ENCODE data around the gene DDC.
"Not testable (repeated sequence)": the region's sequence is repeated elsewhere in the genome, so short reads cannot be mapped to it uniquely, and the experiment has no call there.

Gene DDC

GRCh38 chr7:50486512-50486911 lies 78.7 kb downstream of the DDC start:
- no peak for DNase-seq (ENCODE audit: low read depth in 2 of 2)

- DNase-seq (ENCODE audit: low read depth in 2 of 2), result no peak
Observed at GRCh38 chr7:50481867-50482266, 83.3 kb downstream of the DDC start.

DNA sequence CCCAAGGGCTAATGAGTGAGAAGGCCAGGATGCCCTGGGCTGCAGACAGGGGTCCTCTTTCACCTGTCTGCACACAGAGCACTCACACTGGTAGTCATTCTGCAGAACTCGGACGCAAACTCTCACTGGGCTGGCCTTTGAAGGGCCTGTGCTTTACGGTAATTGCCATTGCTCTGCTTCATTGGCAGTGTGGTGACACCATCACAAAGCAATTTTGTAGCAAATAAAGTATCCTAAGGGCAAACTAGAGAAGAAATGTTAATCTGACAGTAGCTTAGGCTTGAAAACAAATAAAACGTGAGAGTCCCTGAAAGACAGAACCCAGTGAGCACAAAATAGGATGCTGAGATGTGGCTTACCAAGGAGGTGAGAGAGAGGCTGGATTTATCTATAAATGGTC lies 84.4 kb downstream of the DDC start:
- DNase-seq (ENCODE audit: low read depth in 2 of 2), result no peak

GRCh38 chr7:50479743-50480517 lies 85.3 kb downstream of the DDC start:
- DNase-seq (ENCODE audit: low read depth in 2 of 2), result no peak

- DNase-seq (ENCODE audit: low read depth in 2 of 2), result no peak
Observed at GRCh38 chr7:50477640-50478039, 87.6 kb downstream of the DDC start.

- DNase-seq (ENCODE audit: low read depth in 2 of 2), result no peak
Observed at GRCh38 chr7:50476953-50477625, 88.1 kb downstream of the DDC start.

- DNase-seq (ENCODE audit: low read depth in 2 of 2), result no peak
Observed at GRCh38 chr7:50475340-50475739, 89.9 kb downstream of the DDC start.

DNA sequence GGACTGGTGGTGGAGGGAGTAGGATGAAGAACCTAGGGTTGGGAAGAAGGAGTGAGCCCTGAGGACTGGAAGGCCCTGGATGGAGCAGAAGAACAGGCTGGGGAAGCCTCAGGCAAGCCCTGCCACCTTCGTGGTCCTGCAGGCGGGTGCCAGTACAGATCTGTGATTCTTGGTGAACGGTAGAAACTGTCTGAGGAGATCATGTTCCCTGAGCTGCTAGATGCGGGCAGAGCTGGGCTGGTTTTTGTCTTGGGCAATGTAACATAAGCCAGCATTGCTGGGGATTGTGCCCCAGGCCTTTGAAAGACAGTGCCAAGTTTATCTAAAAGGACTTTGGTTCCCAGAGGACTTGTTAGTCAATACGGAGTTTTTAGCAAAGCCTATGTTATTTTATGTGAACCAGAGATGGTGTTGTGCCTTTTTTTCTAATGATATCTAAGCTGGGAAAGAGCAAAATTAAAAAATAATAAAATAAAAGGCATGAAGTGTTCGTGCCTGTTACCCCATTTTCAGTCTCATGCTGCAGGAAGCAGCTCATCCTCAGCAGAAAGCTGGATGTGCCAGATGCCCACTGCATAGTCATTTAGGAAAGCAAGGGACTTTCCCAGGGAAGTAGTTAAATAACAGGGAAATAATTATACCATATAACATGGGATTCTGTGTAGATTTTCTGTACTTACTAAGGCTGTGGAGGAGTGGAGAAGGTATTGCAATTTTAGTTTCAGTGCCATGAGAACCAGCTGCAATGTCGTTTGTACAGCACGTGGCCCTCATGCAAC lies 90.6 kb downstream of the DDC start:
- no peak for DNase-seq (ENCODE audit: low read depth in 2 of 2)

GRCh38 chr7:50473531-50473930 lies 91.7 kb downstream of the DDC start:
- no peak for DNase-seq (ENCODE audit: low read depth in 2 of 2)

DNA sequence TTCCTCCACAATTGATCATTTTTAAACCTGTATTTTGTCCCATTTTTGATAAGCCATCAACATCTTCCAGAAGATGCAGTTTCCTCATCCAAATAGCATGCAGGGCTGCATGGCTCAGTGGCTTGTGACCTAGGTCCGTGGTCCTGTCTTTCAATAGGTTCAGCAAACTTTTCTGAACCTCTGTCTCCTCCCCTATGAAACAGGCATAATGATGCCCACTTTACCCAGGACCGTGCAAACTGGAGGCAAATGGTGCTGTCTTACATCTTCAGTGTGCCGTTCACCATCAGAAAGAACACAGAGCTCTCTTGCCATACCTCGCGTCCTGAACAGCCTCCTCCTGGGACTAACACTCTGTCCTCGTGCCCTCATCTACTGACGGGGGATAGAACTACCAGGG lies 92.8 kb downstream of the DDC start:
- DNase-seq (ENCODE audit: low read depth in 2 of 2), result no peak

- no peak for DNase-seq (ENCODE audit: low read depth in 2 of 2)
Observed at GRCh38 chr7:50471970-50472369, 93.2 kb downstream of the DDC start.

GRCh38 chr7:50470250-50471163 lies 94.7 kb downstream of the DDC start:
- DNase-seq (ENCODE audit: low read depth in 2 of 2), result no peak

DNA sequence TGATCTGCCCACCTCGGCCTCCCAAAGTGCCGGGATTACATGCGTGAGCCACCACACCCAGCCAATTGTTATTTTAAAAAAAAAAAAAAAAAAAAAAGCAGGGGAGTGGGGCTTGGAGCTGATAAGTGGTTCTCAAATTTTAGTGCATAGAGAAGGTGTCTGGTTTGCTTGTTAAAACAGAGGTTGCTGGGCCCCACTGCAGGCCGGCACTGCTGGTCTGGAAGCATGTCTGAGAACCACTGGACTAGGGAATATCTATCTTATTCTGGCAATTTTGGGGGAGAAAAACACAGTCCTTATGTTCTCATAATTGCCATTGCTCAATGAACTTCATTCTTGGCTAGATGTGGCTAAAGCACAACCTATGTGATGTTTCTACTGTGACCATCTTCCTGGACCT lies 96.0 kb downstream of the DDC start:
- DNase-seq (ENCODE audit: low read depth in 2 of 2), result no peak

DNA sequence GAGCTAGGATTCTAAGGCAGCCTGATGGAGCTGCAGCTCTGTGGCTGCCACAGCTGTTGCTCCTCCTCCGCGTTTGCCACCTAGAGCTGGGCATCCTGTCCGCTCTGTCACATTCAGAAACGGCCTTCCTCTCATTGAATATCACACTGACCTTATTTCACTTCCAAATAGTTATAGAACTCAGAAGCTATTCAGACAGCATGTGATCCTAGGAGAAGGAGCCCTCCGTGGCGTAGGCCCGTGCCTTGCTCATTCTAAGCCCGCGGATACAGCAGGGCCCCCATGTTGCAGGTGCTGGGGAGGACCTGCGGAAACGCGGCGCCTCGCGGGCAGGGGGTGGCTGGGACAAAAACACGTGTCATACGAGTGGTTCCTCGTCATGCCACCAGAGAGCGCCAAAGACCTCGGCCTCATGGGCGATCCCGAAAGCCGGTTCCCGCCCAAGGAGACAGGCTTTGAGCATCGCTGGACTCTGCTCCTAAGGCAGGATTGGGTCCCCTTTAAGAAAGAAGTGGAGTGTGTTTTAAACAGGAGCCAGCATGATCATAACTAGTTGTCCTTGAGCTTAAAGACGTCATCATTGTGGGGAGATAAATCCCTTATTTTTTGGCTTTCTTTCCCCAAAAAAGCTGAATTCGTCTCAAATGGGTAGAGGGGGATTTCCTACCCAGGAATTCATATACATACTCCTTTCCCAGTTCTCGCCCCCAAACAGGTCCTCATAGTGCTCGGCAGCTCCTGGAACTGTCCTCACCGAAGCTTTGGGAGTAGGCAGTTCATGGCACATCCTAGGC lies 97.2 kb downstream of the DDC start:
- DNase-seq (ENCODE audit: low read depth in 2 of 2), result peak; percentile 69 to 77

- DNase-seq (ENCODE audit: low read depth in 2 of 2), result no peak
Observed at GRCh38 chr7:50466815-50467585, 98.2 kb downstream of the DDC start.

DNA sequence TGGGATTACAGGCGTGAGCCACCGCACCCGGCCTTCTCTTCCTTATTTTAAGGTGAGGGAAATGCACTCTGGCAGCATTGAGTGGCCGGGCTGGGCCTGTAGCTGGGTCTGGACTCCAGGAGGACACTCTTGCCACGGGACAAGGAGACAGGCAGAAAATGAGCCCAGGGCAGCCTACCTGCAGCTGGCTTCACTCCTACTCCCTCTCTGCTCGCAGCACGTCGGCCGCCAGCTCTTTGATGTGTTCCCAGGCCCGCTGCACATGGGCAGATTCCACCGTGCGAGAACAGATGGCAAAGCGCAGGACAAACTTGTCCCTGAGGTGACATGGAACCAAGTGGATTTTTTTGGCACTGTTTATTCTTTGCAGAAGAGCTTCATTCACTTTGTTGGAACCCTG lies 102.2 kb downstream of the DDC start:
- no peak for DNase-seq (ENCODE audit: low read depth in 2 of 2)

DNA sequence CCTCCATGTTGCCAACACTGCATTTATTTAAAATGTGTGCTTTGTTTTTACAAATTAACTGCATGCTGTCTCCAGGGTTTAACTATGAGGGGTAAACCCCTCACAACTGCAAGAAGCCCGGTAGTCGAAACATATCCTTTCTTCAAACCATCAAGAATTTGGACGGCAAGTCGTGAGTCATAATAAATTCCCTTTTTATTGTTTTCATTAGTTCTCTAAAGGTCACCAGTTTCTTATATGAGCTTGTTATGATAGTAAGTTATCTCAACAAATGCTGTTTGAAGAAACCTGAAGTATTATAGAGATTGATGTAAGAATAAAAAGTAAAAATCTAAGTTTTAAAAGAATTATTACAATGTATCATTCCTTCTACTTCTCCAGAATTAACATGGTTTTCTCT lies 102.8 kb downstream of the DDC start:
- DNase-seq (ENCODE audit: low read depth in 2 of 2), result no peak

GRCh38 chr7:50461695-50462094 lies 103.5 kb downstream of the DDC start:
- DNase-seq (ENCODE audit: low read depth in 2 of 2), result no peak

GRCh38 chr7:50459183-50459582 lies 106.0 kb downstream of the DDC start:
- not testable (repeated sequence) for DNase-seq (ENCODE audit: low read depth in 2 of 2)

DNA sequence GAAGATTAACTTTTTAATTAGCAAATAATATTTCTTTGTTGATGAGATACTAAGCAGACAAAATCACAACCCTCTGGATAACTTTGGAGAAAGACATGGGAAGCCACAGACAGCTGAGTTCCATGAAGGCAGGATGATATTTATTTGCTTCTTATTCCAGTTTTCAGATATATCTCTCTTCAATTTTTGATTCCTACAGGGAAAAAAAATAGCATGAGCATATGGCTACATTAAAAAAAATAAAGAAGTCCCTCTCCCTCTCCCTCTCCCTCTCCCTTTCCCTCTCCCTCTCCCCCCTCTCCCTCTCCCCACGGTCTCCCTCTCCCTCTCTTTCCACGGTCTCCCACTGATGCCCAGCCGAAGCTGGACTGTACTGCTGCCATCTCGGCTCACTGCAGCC lies 106.6 kb downstream of the DDC start:
- DNase-seq (ENCODE audit: low read depth in 2 of 2), result not testable (repeated sequence)
